Skeletal muscle tissue (tissue), 4 donors: Measurements from ENCODE around the gene NBPF3. TPM values are rescaled to one million over a fixed set of nuclear protein-coding genes. Genes with fewer than 3 reads are reported as not detected.
A peak's percentile ranks its signal among the peaks of the same experiment; 100 is the strongest.
"Not testable (repeated sequence)": the region's sequence is repeated elsewhere in the genome, so short reads cannot be mapped to it uniquely, and the experiment has no call there.

Experiments used
- H3K27ac ChIP-seq: one replicate; pipeline ENCODE4 v1.7.0; 2013; ENCODE audit warnings: mild to moderate bottlenecking, low read depth, low read length, inconsistent platforms
- H3K27me3 ChIP-seq, 3 donors: one replicate each; pipeline ENCODE4 v1.7.0; 2013; ENCODE audit warnings: low read length in 3 of 3; ENCODE audit not compliant: control insufficient read depth in 3 of 3, insufficient read depth in 3 of 3
- H3K36me3 ChIP-seq, 3 donors: one replicate each; pipeline ENCODE4 v1.7.0; 2013; ENCODE audit warnings: low read length in 3 of 3; ENCODE audit not compliant: control insufficient read depth in 3 of 3, insufficient read depth in 3 of 3
- H3K4me1 ChIP-seq, 3 donors: one replicate each; pipeline ENCODE4 v1.7.0; 2013; ENCODE audit warnings: low read length in 3 of 3, mild to moderate bottlenecking in 3 of 3; ENCODE audit not compliant: control insufficient read depth in 3 of 3, insufficient read depth in 3 of 3
- H3K4me3 ChIP-seq, 3 donors: one replicate each; pipeline ENCODE4 v1.7.0; 2013; ENCODE audit warnings: low read length in 3 of 3
- H3K9ac ChIP-seq, 3 donors: one replicate each; pipeline ENCODE4 v1.7.0; 2013; ENCODE audit warnings: low read length in 3 of 3, mild to moderate bottlenecking in 3 of 3, moderate library complexity in 2 of 3, low read depth in 1 of 3
- H3K9me3 ChIP-seq, 3 donors: one replicate each; pipeline ENCODE4 v1.7.0; 2013; ENCODE audit warnings: low read length in 3 of 3; ENCODE audit not compliant: control insufficient read depth in 3 of 3
- total RNA-seq: library from RNA; depleted of rRNA; stranded (reverse); fragments of >200 nt; gene quantifications from one replicate; pipeline ENCODE4 v1.2.3, GENCODE V29; 2014
- donor health status: Osteomylitis.

NBPF3 gene
- total RNA-seq = 5.7 TPM

GRCh38 chr1:21439721-21440629 lies at the start of gene NBPF3:
TSS of gene NBPF3 (plus strand) at chr1:21440137. CDS start at chr1:21445087, 4,950 bp downstream.
- Histone ChIP-seq H3K9me3 (no peaks in the 10 kb centered on the region), H3K27me3 (peaks cover 19 to 21% (median 21%) of the 10 kb centered on the region in 3 donors), H3K36me3 (peaks cover 0 to under 1% (median 0%) of the 10 kb centered on the region in 3 donors), H3K27ac (no peak within 1 kb of the TSS), H3K4me1 (peaks cover 3 to 5% (median 4%) of the 10 kb centered on the region in 3 donors), H3K4me3 (peak within 1 kb of the TSS; percentile 71 to 85 (median 81)), H3K9ac (peak within 1 kb of the TSS in 2 of 3 donors; percentile 76 to 80)

GRCh38 chr1:21391497-21391896 lies 48.4 kb upstream of the NBPF3 start:
- no peak overlapping the region for H3K9ac ChIP-seq
- H3K36me3 ChIP-seq = no peaks in the 10 kb centered on the region
- no peak overlapping the region for H3K4me3 ChIP-seq
- peaks cover 9 to 20% (median 11%) of the 10 kb centered on the region in 3 donors for H3K27me3 ChIP-seq
- no peaks in the 10 kb centered on the region for H3K4me1 ChIP-seq
- H3K27ac ChIP-seq = no peak overlapping the region
- no peaks in the 10 kb centered on the region for H3K9me3 ChIP-seq

GRCh38 chr1:21392587-21393263 lies 47.2 kb upstream of the NBPF3 start:
- no peaks in the 10 kb centered on the region for H3K9me3 ChIP-seq
- H3K27me3 ChIP-seq = peaks cover 10 to 20% (median 11%) of the 10 kb centered on the region in 3 donors
- H3K27ac ChIP-seq = no peak overlapping the region
- no peak overlapping the region for H3K9ac ChIP-seq
- H3K4me1 ChIP-seq = no peaks in the 10 kb centered on the region
- no peaks in the 10 kb centered on the region for H3K36me3 ChIP-seq
- H3K4me3 ChIP-seq = no peak overlapping the region

GRCh38 chr1:21396516-21396915 lies 43.4 kb upstream of the NBPF3 start:
- Histone ChIP-seq H3K4me1 (no peaks in the 10 kb centered on the region), H3K9ac (no peak overlapping the region), H3K27ac (no peak overlapping the region), H3K27me3 (peaks cover 7 to 17% (median 8%) of the 10 kb centered on the region in 3 donors), H3K4me3 (no peak overlapping the region), H3K36me3 (no peaks in the 10 kb centered on the region), H3K9me3 (no peaks in the 10 kb centered on the region)

GRCh38 chr1:21397813-21398188 lies 42.1 kb upstream of the NBPF3 start:
- H3K9ac ChIP-seq = no peak overlapping the region
- H3K36me3 ChIP-seq = no peaks in the 10 kb centered on the region
- no peaks in the 10 kb centered on the region for H3K4me1 ChIP-seq
- H3K4me3 ChIP-seq = no peak overlapping the region
- peaks cover 7 to 14% (median 7%) of the 10 kb centered on the region in 3 donors for H3K27me3 ChIP-seq
- H3K27ac ChIP-seq = no peak overlapping the region
- H3K9me3 ChIP-seq = no peaks in the 10 kb centered on the region

GRCh38 chr1:21401726-21402346 lies 38.1 kb upstream of the NBPF3 start:
- H3K4me3 ChIP-seq, H3K9ac ChIP-seq, H3K36me3 ChIP-seq, H3K9me3 ChIP-seq, H3K4me1 ChIP-seq, H3K27ac ChIP-seq: not testable (repeated sequence)
- H3K27me3 ChIP-seq = peaks cover 2 to 14% (median 4%) of the 10 kb centered on the region in 3 donors

GRCh38 chr1:21406659-21407058 lies 33.3 kb upstream of the NBPF3 start:
- Histone ChIP-seq H3K36me3 (no peaks in the 10 kb centered on the region), H3K4me3 (no peak overlapping the region), H3K4me1 (no peaks in the 10 kb centered on the region), H3K27ac (no peak overlapping the region), H3K9me3 (peaks cover 0 to 2% (median 0%) of the 10 kb centered on the region in 3 donors), H3K9ac (no peak overlapping the region), H3K27me3 (peaks cover 0 to 8% (median 4%) of the 10 kb centered on the region in 3 donors)

GRCh38 chr1:21409897-21410296 lies 30.0 kb upstream of the NBPF3 start:
- not testable (repeated sequence) for H3K9ac ChIP-seq, H3K4me1 ChIP-seq, H3K27me3 ChIP-seq, H3K36me3 ChIP-seq, H3K27ac ChIP-seq, H3K9me3 ChIP-seq, H3K4me3 ChIP-seq

- no peaks in the 10 kb centered on the region for H3K36me3 ChIP-seq
- no peaks in the 10 kb centered on the region for H3K9me3 ChIP-seq
- H3K27me3 ChIP-seq = peaks cover 0 to 7% (median 0%) of the 10 kb centered on the region in 3 donors
- no peak overlapping the region for H3K27ac ChIP-seq
- H3K4me3 ChIP-seq = no peak overlapping the region
- H3K4me1 ChIP-seq = no peaks in the 10 kb centered on the region
- H3K9ac ChIP-seq = no peak overlapping the region
These were observed 25.9 kb upstream of the NBPF3 start for GRCh38 chr1:21414015-21414414.

- H3K4me1 ChIP-seq, H3K9ac ChIP-seq, H3K4me3 ChIP-seq, H3K36me3 ChIP-seq, H3K27me3 ChIP-seq, H3K27ac ChIP-seq, H3K9me3 ChIP-seq: not testable (repeated sequence)
These were observed 19.6 kb upstream of the NBPF3 start for GRCh38 chr1:21420378-21420777.
